ENCODE results near the gene NRG2. TPM values are rescaled to one million over a fixed set of nuclear protein-coding genes. Genes with fewer than 3 reads are reported as not detected.

Gene NRG2
- polyA plus RNA-seq, 1 experiment = not detected

GRCh38 chr5:140038373-140038957, 4.6 kb downstream of the NRG2 start:
- TF ChIP-seq, protein P1, sequence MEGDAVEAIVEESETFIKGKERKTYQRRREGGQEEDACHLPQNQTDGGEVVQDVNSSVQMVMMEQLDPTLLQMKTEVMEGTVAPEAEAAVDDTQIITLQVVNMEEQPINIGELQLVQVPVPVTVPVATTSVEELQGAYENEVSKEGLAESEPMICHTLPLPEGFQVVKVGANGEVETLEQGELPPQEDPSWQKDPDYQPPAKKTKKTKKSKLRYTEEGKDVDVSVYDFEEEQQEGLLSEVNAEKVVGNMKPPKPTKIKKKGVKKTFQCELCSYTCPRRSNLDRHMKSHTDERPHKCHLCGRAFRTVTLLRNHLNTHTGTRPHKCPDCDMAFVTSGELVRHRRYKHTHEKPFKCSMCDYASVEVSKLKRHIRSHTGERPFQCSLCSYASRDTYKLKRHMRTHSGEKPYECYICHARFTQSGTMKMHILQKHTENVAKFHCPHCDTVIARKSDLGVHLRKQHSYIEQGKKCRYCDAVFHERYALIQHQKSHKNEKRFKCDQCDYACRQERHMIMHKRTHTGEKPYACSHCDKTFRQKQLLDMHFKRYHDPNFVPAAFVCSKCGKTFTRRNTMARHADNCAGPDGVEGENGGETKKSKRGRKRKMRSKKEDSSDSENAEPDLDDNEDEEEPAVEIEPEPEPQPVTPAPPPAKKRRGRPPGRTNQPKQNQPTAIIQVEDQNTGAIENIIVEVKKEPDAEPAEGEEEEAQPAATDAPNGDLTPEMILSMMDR (IDR thresholded peaks at IDR 0.05; ENCODE audit: insufficient read depth, low read depth, low read length) = no peak

GRCh38 chr5:140037012-140037411, 6.1 kb downstream of the NRG2 start:
- H3K4me3 ChIP-seq (ENCODE audit: low read depth, low read length) = no peak overlapping the region
- H3K36me3 ChIP-seq (ENCODE audit: control insufficient read depth, insufficient read depth, low read length) = no peaks in the 10 kb centered on the region
- POLR2A ChIA-PET = no interaction called here
- DNase-seq (ENCODE audit: low read depth) = no peak
- TF ChIP-seq, protein P1 (IDR thresholded peaks at IDR 0.05; ENCODE audit: insufficient read depth, low read depth, low read length) = no peak
- CTCF ChIA-PET = interaction anchor here (1.0 kb wide), 1 partner anchor 25 kb away, joined by 3 read pairs; no protein-coding TSS in a partner anchor
- peaks cover 4% of the 10 kb centered on the region for H3K27me3 ChIP-seq (ENCODE audit: control insufficient read depth, insufficient read depth, low read length)

More at GRCh38 chr5:140038373-140038957, 4.6 kb downstream of the NRG2 start:
- CTCF ChIA-PET = interaction anchor here (1.2 kb wide), 1 partner anchor 118 kb away, joined by 4 read pairs; no protein-coding TSS in a partner anchor
- POLR2A ChIA-PET = no interaction called here
- Histone ChIP-seq H3K36me3 (ENCODE audit: control insufficient read depth, insufficient read depth, low read length) (no peaks in the 10 kb centered on the region), H3K27me3 (ENCODE audit: control insufficient read depth, insufficient read depth, low read length) (peaks cover 5% of the 10 kb centered on the region), H3K4me3 (ENCODE audit: low read depth, low read length) (peak overlapping the region; percentile 38)
- DNase-seq (ENCODE audit: low read depth) = no peak

GRCh38 chr5:140035881-140036280, 7.2 kb downstream of the NRG2 start:
- H3K27me3 ChIP-seq (ENCODE audit: control insufficient read depth, insufficient read depth, low read length) = peaks cover 4% of the 10 kb centered on the region
- ChIA-PET POLR2A (no interaction called here), CTCF (interaction anchor here (0.6 kb wide), 1 partner anchor 37 kb away, joined by 3 read pairs; no protein-coding TSS in a partner anchor)
- no peak for DNase-seq (ENCODE audit: low read depth)
- TF ChIP-seq, protein P1 (IDR thresholded peaks at IDR 0.05; ENCODE audit: insufficient read depth, low read depth, low read length) = no peak
- H3K4me3 ChIP-seq (ENCODE audit: low read depth, low read length) = no peak overlapping the region
- no peaks in the 10 kb centered on the region for H3K36me3 ChIP-seq (ENCODE audit: control insufficient read depth, insufficient read depth, low read length)

DNA sequence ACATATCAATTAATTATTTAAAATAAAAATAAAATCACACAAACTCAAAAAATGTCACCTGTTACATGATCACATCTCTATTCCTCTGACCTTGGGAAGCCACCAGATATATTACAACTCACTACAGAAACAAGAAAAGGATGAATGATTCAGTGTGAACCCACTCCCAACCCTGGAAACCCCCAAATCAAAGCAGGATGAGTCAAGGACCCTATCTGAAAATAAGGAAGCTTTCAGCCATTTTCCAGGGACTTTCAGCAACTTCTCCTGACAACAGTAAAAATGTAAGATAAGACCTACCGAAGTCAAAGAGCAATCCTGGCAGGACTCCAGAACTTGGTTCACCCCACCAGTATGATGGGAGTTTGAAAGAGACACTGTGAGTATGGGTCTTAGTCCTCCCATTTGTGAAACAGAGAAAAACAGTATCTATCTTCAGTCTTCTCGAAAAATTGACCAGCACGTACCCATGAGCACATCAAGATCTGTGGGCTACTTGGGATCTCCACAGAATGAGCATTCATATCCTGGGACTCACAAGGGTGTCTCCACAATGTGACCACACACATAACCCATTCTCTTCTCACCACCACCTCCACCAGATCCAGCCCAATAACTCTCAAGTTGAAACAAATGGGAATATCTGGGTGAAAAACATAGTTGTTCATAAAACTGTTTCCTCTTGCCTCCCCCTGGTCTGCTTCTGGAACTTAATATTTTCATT, 9.9 kb downstream of the NRG2 start:
- no peak for DNase-seq (ENCODE audit: low read depth)
- TF ChIP-seq, protein P1 (IDR thresholded peaks at IDR 0.05; ENCODE audit: insufficient read depth, low read depth, low read length) = no peak

DNA sequence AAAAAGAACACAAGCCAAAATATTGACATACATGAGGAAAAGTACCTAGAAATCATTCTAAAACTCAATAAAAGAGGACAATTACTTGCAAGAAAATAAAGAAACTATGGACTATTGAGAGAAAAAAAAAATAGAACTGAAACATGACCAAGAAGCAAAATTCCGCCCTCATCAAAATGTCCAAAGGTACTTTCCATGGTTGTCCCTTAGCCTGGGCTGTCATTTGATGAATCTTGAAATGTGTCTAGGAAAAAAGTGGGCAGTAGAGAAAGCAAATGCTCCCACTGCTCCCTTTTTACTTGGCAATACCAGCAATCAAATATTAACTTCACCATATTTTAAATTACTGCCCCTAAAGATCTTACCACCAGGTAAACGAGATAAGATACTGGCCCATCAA, 10.8 kb downstream of the NRG2 start:
- no peak for DNase-seq (ENCODE audit: low read depth)
- Histone ChIP-seq H3K4me3 (ENCODE audit: low read depth, low read length) (no peak overlapping the region), H3K36me3 (ENCODE audit: control insufficient read depth, insufficient read depth, low read length) (no peaks in the 10 kb centered on the region), H3K27me3 (ENCODE audit: control insufficient read depth, insufficient read depth, low read length) (peaks cover 9% of the 10 kb centered on the region)
- POLR2A ChIA-PET = no interaction called here
- CTCF ChIA-PET = interaction anchor here (0.8 kb wide), 1 partner anchor 13 kb away, joined by 3 read pairs; no protein-coding TSS in a partner anchor
- TF ChIP-seq, protein P1 (IDR thresholded peaks at IDR 0.05; ENCODE audit: insufficient read depth, low read depth, low read length) = no peak

More for the DNA sequence above, 9.9 kb downstream of the NRG2 start:
- Histone ChIP-seq H3K27me3 (ENCODE audit: control insufficient read depth, insufficient read depth, low read length) (peaks cover 9% of the 10 kb centered on the region), H3K36me3 (ENCODE audit: control insufficient read depth, insufficient read depth, low read length) (no peaks in the 10 kb centered on the region), H3K4me3 (ENCODE audit: low read depth, low read length) (no peak overlapping the region)
- ChIA-PET POLR2A (no interaction called here), CTCF (no interaction called here)

Measured in BJ (cell line).